ENCODE data around the gene HACD1. TPM values are rescaled to one million over a fixed set of nuclear protein-coding genes. Genes with fewer than 3 reads are reported as not detected.

HACD1 gene
- total and polyA plus RNA-seq, 2 donors (not counting 3 experiments of a cell fraction or from before 2014, with no cell fraction given) = 17.4 to 25.2 TPM

- CTCF ChIA-PET = interaction anchor here (1.0 to 1.1 kb wide), 2 partner anchors 9 to 10 kb away, joined by 4 read pairs; no protein-coding TSS in a partner anchor
- no peak overlapping the region for H3K9ac ChIP-seq (replicated peaks; ENCODE audit: extremely low read depth, insufficient read depth, low read length)
- TF ChIP-seq, protein P1, sequence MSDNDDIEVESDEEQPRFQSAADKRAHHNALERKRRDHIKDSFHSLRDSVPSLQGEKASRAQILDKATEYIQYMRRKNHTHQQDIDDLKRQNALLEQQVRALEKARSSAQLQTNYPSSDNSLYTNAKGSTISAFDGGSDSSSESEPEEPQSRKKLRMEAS (IDR thresholded peaks at IDR 0.05; ENCODE audit: insufficient read depth, insufficient read length) = no peak
- TF ChIP-seq, protein P2, sequence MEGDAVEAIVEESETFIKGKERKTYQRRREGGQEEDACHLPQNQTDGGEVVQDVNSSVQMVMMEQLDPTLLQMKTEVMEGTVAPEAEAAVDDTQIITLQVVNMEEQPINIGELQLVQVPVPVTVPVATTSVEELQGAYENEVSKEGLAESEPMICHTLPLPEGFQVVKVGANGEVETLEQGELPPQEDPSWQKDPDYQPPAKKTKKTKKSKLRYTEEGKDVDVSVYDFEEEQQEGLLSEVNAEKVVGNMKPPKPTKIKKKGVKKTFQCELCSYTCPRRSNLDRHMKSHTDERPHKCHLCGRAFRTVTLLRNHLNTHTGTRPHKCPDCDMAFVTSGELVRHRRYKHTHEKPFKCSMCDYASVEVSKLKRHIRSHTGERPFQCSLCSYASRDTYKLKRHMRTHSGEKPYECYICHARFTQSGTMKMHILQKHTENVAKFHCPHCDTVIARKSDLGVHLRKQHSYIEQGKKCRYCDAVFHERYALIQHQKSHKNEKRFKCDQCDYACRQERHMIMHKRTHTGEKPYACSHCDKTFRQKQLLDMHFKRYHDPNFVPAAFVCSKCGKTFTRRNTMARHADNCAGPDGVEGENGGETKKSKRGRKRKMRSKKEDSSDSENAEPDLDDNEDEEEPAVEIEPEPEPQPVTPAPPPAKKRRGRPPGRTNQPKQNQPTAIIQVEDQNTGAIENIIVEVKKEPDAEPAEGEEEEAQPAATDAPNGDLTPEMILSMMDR (IDR thresholded peaks at IDR 0.05; ENCODE audit: extremely low read depth in 1 of 2, insufficient read depth in 1 of 2, low read depth in 1 of 2, low read length in 2 of 2) = no peak
- TF ChIP-seq GATA2 (IDR thresholded peaks at IDR 0.05; ENCODE audit: insufficient read depth, insufficient read length, low read depth, low read length) (peak; percentile 79), JUN (IDR thresholded peaks at IDR 0.05; ENCODE audit: borderline replicate concordance, insufficient read depth, insufficient read length, low read depth) (peak; percentile 54)
- H3K79me2 ChIP-seq (ENCODE audit: control insufficient read depth, insufficient read depth, low read length) = peaks cover 85% of the 10 kb centered on the region
- no peak overlapping the region for H3K27ac ChIP-seq (ENCODE audit: insufficient read depth, low read depth, low read length)
- POLR2A ChIA-PET = interaction anchor here (0.6 kb wide), 1 partner anchor 38 kb away, joined by 3 read pairs; no protein-coding TSS in a partner anchor
- BruUV-seq (replicated peaks) = no TSS peak
- DNase-seq (ENCODE audit: low read depth, low spot score) (peak; percentile 27), FAIRE-seq (peak; percentile 42)
- intact Hi-C loops (cut with micrococcal nuclease) (no loop called here), dilution Hi-C loops (cut with MboI; ENCODE audit: extremely low pct_ligation_motif_present, low sequenced_read_pairs) (no loop called here)
- no peaks in the 10 kb centered on the region for H3K27me3 ChIP-seq (ENCODE audit: control insufficient read depth in 2 of 2, insufficient read depth in 2 of 2, low read length in 2 of 2)
- peaks cover 14% of the 10 kb centered on the region for H3K4me1 ChIP-seq (ENCODE audit: control insufficient read depth, extremely low read depth, insufficient read depth, low read length)
- no peak overlapping the region for H3K4me3 ChIP-seq (replicated peaks in 1 of 3; ENCODE audit: insufficient read depth in 1 of 3, low read depth in 1 of 3, low read length in 3 of 3)
- no peaks in the 10 kb centered on the region for H3K9me1 ChIP-seq (replicated peaks; ENCODE audit: control insufficient read depth, extremely low read depth, insufficient read depth, low read length)
- H3K36me3 ChIP-seq (ENCODE audit: control insufficient read depth in 2 of 2, extremely low read depth in 1 of 2, insufficient read depth in 2 of 2, low read length in 2 of 2) = peaks cover 0 to 2% of the 10 kb centered on the region in 2 experiments
- H4K20me1 ChIP-seq (replicated peaks; ENCODE audit: control insufficient read depth, extremely low read depth, insufficient read depth, low read length) = peaks cover 6% of the 10 kb centered on the region
- peak overlapping the region; percentile 1 for H3K4me2 ChIP-seq (ENCODE audit: insufficient read depth, low read length)
- H3K9me3 ChIP-seq (replicated peaks; ENCODE audit: control insufficient read depth, insufficient read depth, low read length) = no peaks in the 10 kb centered on the region
- no peak overlapping the region for H2AFZ ChIP-seq (ENCODE audit: low read depth, low read length)
These were observed 38.5 kb upstream of the HACD1 start for GRCh38 chr10:17655567-17656146.

Measured in endothelial cell of umbilical vein (primary cell).